ENCODE measurements around the gene PHF12.
"Not testable (repeated sequence)": the region's sequence is repeated elsewhere in the genome, so short reads cannot be mapped to it uniquely, and the experiment has no call there.

The PHF12 gene

GRCh38 chr17:28879886-28880571, 71.3 kb downstream of the PHF12 start:
- DNase-seq = no peak

GRCh38 chr17:28878981-28879380, 72.3 kb downstream of the PHF12 start:
- DNase-seq = peak in 1 of 2 experiments; percentile 15

- no peak for DNase-seq
Observed at GRCh38 chr17:28878158-28878910, 73.0 kb downstream of the PHF12 start.

- DNase-seq = not testable (repeated sequence)
Observed at GRCh38 chr17:28877150-28877711, 74.1 kb downstream of the PHF12 start.

- no peak for DNase-seq
Observed at GRCh38 chr17:28875848-28876550, 75.3 kb downstream of the PHF12 start.

GRCh38 chr17:28874750-28875149, 76.6 kb downstream of the PHF12 start:
- DNase-seq = no peak

- DNase-seq = no peak
Observed at GRCh38 chr17:28873839-28874238, 77.5 kb downstream of the PHF12 start.

- no peak for DNase-seq
Observed at GRCh38 chr17:28871056-28871579, 80.2 kb downstream of the PHF12 start.

- DNase-seq = no peak
Observed at GRCh38 chr17:28867276-28867675, 84.0 kb downstream of the PHF12 start.

GRCh38 chr17:28865946-28866752, 85.2 kb downstream of the PHF12 start:
- no peak for DNase-seq

GRCh38 chr17:28864991-28865849, 86.1 kb downstream of the PHF12 start:
- DNase-seq = no peak

GRCh38 chr17:28863953-28864352, 87.4 kb downstream of the PHF12 start:
- no peak for DNase-seq

GRCh38 chr17:28862561-28862960, 88.8 kb downstream of the PHF12 start:
- DNase-seq = no peak

- no peak for DNase-seq
Observed at GRCh38 chr17:28861393-28862203, 89.7 kb downstream of the PHF12 start.

- DNase-seq = no peak
Observed at GRCh38 chr17:28860363-28860808, 90.9 kb downstream of the PHF12 start.

- no peak for DNase-seq
Observed at GRCh38 chr17:28858801-28859355, 92.4 kb downstream of the PHF12 start.

GRCh38 chr17:28857905-28858800, 93.2 kb downstream of the PHF12 start:
- no peak for DNase-seq

- DNase-seq = no peak
Observed at GRCh38 chr17:28856028-28856574, 95.2 kb downstream of the PHF12 start.

GRCh38 chr17:28855336-28855679, 96.0 kb downstream of the PHF12 start:
- no peak for DNase-seq

Data from NCI-H187 (cell line).